ENCODE data around the gene PP2D1. TPM values are rescaled to one million over a fixed set of nuclear protein-coding genes. Genes with fewer than 3 reads are reported as not detected.
A peak's percentile ranks its signal among the peaks of the same experiment; 100 is the strongest.

Gene PP2D1
- total RNA-seq, 1 donor from 2014 or later: not detected

DNA sequence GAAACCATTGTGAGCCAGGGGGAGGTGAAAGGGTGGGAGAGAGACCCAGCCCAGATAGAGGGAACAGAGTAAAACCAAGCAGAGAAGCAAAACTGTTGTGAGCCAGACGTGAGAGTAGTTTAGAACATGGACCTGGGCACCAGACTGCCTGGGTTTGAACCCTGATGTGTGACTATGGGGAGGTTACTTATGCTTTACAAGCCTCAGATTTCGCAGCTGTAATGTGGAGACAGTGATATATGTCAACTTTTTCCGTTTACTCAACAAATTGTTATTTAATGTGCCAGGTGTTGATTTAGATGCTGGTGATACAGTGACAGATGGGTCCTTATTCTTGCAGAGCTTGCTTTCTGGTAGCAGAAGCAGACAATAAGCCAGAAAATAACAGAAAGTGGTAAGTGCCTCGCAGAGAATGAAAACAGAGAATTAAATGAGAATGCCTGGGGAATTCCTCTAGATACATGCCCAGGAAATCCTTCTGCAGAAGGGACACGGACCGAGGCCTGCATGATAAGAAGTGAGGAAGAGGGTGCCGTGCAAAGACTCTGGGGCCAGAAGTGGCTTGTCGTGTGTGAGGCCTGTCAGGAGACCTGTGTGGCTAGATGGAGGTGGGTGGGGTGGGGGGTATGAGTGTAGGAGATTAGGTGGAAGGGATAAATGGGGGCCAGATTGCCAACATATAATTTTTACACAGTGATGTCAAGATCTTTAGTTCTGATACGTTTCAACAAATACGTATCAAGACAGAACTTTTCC lies 43.1 kb upstream of the PP2D1 start:
- TF ChIP-seq, protein P1, sequence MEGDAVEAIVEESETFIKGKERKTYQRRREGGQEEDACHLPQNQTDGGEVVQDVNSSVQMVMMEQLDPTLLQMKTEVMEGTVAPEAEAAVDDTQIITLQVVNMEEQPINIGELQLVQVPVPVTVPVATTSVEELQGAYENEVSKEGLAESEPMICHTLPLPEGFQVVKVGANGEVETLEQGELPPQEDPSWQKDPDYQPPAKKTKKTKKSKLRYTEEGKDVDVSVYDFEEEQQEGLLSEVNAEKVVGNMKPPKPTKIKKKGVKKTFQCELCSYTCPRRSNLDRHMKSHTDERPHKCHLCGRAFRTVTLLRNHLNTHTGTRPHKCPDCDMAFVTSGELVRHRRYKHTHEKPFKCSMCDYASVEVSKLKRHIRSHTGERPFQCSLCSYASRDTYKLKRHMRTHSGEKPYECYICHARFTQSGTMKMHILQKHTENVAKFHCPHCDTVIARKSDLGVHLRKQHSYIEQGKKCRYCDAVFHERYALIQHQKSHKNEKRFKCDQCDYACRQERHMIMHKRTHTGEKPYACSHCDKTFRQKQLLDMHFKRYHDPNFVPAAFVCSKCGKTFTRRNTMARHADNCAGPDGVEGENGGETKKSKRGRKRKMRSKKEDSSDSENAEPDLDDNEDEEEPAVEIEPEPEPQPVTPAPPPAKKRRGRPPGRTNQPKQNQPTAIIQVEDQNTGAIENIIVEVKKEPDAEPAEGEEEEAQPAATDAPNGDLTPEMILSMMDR (conservative IDR thresholded peaks at IDR 0.05; ENCODE audit: low read depth, low read length): no peak
- DNase-seq (ENCODE audit: low read depth): no peak
- H3K4me3 ChIP-seq (ENCODE audit: low read depth, low read length): no peak overlapping the region

DNA sequence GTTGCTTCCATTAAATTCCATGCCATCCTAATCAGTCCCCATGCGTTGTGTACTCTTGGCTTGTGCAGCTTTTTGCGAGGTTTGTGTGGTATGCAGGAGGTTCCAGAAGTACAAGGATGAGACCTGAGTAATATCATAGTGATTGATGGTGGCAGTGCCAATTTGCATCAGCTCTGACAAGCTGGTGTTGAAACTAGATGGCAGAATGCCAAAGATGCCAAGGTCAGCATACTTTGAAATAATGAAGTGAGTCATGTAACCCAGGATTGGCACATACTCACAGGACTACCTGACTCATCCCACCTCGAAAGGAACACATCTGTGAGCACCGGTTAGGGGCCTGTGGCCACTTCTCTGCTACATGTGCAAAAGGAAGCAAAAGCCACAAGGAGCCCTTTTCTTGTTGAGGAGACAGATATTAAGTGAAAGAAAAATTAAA lies 42.5 kb upstream of the PP2D1 start:
- TF ChIP-seq, protein P1 (conservative IDR thresholded peaks at IDR 0.05; ENCODE audit: low read depth, low read length): no peak

DNA sequence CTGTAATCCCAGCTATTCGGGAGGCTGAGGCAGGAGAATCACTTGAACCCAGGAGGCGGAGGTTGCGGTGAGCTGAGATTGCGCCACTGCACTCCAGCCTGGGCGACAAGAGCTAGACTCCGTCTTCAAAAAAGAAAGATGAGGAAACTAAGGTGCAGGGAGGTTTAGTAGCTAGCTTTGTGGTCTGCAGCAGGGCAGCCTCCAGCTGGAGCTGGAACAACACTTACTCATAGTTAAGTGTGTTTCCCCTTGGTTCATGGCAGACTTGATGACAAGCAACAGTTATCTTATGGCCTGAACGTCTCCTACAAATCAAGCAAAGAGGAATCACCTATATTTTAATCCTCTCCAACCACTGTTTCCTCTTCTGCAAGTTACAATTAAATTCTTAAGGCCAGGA lies 40.8 kb upstream of the PP2D1 start:
- TF ChIP-seq, protein P1 (conservative IDR thresholded peaks at IDR 0.05; ENCODE audit: low read depth, low read length): no peak
- H3K4me3 ChIP-seq (ENCODE audit: low read depth, low read length): no peak overlapping the region
- DNase-seq (ENCODE audit: low read depth): no peak

More for the DNA sequence above, 42.5 kb upstream of the PP2D1 start:
- H3K4me3 ChIP-seq (ENCODE audit: low read depth, low read length): no peak overlapping the region
- peak; percentile 100 for DNase-seq (ENCODE audit: low read depth)

DNA sequence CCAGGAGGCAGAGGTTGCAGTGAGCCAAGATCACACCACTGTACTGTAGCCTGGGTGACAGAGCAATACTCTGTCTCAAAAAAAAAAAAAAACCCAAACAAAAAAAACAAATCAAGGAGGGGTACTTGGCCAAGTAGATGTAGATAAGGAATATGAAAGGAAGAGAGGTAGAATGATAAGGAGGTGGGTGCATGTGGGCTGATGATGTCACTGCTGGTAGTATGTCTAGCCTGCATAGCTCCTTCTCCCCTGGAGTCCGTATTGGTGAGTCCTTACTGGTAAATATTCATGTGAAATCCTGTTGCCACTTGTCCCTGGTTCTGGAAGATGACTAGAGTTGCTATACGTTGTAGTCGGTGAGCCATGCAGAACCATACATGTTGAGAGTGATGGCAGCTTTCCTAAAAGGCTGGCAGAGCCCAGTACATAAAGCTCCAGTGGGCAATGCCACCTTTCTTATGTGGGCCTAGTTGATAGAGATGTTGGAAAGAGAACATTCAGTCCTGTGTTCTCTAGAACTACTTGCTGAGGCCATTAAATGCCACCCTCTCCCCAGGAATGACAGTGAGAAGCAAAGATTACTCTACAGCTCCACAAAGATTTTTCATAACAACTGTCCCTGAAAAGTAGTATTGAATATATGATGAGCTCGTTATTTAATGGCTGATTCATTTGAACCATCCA lies 39.2 kb upstream of the PP2D1 start:
- no peak for DNase-seq (ENCODE audit: low read depth)
- TF ChIP-seq, protein P1 (conservative IDR thresholded peaks at IDR 0.05; ENCODE audit: low read depth, low read length): no peak
- no peak overlapping the region for H3K4me3 ChIP-seq (ENCODE audit: low read depth, low read length)

DNA sequence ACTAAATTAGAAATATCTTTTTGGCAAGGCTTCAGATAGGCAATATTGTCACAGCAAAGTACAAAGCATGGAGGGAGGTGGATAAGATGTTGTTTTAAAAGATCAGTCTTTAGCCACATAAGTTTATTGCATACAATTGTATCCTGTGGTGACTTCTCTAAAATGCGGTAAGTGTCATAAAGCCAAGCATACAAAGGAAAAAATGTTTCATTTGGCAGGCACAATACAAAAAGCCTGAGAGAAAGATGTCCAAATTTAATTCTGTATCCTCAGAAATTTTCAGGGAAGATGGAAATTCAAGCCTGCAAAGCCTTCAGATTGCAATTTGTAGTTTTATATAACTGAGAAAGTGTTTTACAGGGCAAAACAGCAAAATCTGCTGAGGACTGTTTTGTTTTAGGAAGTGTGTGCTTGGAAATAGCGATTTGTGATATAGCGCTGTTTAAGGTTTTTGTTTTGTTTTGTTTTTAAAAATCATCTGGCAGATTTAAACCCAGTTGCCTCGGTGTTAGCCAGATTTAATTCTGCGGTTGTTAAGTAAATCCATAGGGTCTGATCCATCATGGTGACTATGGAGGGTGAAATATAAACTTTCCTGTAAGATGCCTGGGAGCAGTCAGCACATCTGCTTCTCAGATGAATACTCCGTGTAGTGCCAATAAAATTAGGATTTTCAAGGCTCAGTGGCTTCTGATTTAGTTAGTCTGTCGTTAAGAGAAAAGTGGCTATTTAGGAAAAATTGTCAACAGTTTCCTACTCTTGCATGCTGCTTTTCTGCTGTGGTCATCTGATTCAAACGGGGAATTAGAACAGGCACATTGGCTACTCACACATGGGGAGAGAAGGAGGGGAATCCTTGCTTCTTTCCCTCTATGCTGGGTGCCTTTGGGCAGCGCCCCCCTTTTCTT lies 36.2 kb upstream of the PP2D1 start:
- DNase-seq (ENCODE audit: low read depth): no peak
- peak overlapping the region; percentile 9 for H3K4me3 ChIP-seq (ENCODE audit: low read depth, low read length)

DNA sequence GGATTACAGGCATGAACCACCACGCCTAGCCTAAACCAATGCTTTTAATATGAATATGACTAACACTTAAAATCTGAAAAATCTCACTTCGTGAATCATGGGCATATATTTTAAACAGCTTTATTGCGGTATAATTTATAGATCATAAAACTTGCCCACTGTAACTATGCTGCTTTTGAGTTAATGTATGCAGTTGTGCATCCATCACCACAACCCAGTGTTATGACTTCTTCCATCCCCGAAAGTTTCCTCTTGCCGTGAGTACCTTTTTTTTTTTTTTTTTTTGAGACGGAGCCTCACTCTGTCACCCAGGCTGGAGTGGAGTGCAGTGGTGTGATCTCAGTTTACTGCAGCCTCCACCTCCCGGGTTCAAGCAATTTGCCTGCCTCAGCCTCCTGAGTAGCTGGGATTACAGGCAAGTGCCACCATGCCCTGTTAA lies 35.3 kb upstream of the PP2D1 start:
- TF ChIP-seq, protein P1 (conservative IDR thresholded peaks at IDR 0.05; ENCODE audit: low read depth, low read length): no peak
- no peak overlapping the region for H3K4me3 ChIP-seq (ENCODE audit: low read depth, low read length)
- DNase-seq (ENCODE audit: low read depth): no peak

More for the DNA sequence above, 36.2 kb upstream of the PP2D1 start:
- TF ChIP-seq, protein P1 (conservative IDR thresholded peaks at IDR 0.05; ENCODE audit: low read depth, low read length): no peak

Measured in epithelial cell of proximal tubule (primary cell).